Measurements from ENCODE around the gene EVX1. TPM values are rescaled to one million over a fixed set of nuclear protein-coding genes. Genes with fewer than 3 reads are reported as not detected.
A peak's percentile ranks its signal among the peaks of the same experiment; 100 is the strongest.

EVX1 gene
- total RNA-seq, 1 experiment from 2014 or later = not detected

DNA sequence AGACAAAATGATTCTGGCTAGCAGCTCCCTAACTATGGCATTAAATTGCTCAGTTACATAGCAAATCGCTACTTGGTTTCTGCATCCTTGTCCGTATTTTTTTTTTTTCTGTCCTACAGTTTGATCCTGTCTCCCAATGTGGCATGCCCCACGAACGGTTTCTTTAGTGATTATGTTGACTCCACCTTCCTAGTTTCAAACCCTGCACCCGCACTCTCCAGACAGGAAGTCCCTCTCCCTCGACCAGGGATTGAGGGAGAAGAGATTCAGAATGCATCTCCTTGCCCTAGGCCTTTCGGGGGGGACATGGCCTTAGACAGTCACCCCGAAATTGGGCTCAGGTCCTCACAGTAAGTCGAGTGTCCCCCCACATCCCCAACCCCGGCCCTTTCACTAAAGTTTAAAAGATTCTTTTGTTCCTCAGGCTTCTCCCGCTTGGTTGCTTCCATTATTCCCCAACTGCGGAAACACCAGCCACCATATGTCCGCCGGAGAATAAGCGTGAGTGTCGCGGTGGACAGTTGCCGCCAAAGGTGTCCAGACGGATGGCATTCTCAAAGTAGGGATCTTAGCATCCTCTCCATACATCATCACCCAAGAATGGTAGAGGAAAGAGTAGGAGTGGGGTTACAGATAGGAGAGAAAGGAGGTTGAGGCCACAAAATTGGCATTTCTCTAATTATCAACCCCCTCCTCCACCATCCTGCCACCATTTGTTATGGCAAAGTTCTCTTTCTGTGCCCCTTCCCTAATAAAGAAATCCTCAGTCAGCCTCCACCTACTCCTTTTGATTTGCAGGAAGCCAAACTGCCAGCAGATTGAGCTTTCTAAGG lies 7.3 kb downstream of the EVX1 start:
- no peak for DNase-seq (ENCODE audit: low read depth)

DNA sequence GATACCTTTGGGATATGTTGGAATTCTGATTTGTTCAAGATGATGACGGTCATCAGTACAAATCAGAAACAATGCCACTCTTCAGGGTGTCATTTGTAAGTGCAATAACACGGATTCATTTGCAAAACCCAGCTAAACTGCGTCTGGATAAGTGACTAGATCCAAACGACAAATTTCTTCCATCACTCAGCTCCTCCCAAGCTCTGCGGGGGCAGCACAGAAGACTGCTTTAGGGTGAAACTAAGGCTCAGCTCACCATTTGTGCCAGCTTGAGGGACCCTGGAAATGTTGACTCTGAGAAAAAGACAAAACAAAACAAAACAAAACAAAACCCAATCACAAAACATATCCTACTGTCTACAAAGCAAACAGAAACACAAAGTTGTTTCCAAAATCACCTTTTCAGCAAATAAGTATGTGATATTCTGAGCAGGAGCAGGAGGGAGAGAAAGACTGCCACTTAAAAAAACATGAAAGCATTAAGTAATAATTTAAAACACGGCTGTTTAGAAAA lies 8.0 kb downstream of the EVX1 start:
- DNase-seq (ENCODE audit: low read depth) = no peak

DNA sequence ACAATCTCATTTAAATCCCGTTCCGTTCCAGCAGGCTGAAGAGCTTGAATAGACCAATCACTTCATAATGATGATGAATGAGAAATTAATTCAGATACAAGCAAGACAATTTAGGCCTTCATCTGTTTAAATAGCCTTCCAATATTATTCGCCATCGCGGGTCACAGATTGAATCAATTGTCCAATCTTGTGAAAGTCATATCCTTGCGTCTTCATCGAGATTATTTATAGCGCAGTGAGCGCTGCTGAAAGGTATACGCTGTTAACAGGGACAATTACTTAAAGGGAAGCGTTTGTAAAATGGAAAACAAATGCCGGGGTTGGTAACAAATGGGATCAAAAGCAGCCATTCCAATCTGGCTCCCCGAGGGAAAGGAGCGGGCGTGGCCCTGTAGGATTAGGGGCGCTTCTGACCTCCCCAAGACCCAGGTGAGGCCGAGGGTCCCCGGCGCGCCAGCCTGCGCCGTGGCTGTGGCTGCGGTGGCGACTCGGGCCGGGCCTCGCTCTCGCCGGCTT lies 8.6 kb downstream of the EVX1 start:
- DNase-seq (ENCODE audit: low read depth) = no peak

DNA sequence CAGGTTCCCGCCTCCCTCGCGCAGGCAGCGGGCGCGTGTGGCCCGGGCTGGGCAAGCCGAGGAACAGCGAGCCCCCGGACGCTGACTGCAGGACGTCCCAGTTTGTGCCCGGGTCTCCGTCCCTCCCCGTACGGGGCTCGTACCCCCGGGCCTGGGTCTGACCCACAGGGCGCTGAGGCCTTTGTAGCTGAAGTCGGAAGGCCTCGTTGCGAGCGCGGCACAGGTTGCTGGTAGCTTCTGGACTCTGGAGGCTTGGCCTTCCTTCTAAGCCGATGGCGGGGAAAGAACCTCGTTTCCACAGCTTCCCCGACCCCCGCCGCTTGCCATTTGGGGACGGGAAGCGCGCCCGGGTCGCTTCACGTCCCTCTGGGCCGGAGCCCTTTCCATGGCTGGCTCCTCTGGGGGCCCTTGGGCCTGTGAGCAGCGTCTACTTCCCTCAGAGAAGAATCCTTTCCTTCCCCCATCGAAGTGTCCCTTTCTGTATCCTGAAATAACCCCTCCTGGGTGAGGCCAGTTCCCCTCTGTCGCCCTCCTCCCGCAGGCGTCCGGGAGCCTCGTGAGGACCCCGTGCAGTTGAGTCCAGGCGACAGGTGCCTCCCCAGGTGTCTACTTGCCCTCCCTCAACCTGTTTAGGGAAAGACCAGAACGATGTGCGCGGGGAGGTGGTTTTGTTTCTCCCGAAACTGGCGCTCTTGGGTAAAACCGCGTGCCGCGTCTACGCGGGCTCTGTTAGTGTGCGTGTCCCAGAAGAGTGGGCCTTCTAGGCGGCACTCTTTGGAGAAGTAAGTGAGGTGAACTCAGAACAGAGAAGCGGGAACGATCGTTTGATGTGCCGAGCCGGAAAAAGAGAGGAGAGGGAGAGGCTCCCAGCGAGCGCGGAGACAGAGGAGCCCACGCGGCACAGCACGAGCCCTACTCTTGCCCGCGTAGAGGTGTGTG lies 9.3 kb downstream of the EVX1 start:
- no peak for DNase-seq (ENCODE audit: low read depth)

DNA sequence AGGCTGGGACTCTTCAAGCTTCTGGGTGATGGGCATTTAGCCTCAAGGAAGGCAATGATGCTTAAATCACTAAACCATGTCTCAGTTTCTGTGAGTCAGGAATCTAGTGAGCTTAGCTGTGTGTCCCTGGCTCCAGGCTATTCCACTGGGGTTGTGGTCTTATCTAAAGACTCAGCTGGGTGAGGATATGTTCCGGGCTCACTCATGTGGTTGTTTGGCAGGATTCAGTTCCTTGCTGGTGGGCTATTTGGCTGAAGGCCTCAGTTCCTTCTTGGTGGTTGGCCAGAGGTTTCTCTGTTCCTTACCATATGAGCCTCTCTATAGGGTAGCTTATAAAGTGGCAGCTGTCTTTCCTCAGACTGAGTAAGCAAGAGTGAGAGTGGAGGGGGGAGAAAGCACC lies 12.0 kb downstream of the EVX1 start:
- no peak for DNase-seq (ENCODE audit: low read depth)

DNA sequence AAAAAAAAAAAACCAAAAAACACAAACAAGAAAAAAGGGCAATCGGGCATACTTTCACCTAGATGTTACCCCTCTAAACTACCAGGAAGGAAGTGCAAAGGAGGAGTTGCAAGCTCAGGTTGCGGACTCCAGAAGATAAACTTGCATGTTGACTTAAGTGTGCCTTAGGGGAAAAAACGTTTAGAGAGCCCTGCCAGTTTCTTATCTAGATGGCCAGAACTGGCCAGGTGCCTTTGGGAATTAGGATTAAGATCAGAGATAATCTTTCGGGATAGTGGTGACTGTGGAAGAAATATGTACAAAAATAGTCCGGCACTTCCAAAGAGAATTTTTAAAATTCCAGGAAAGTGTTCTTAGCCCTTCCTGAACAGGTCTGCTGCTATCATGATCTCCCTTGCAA lies 17.6 kb downstream of the EVX1 start:
- no peak for DNase-seq (ENCODE audit: low read depth)

DNA sequence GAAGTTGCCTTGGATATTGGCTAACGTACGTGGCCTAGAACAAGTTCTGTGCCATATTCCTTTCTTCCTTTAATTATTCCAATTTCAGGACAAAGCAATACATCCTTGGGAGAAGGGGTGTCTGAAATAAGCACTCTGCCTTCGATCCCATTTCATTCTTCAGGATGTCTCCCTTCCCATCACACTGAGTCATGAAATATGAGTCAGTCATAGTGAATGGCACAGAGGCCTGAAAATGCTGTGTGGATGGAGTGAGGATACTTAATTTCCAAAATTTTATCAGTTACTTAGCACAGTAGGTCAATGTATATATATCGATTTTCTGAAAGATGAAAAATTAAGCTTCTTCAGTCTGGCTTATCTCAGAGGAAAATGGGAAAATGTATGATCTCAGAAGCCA lies 19.5 kb downstream of the EVX1 start:
- peak; percentile 33 for DNase-seq (ENCODE audit: low read depth)

DNA sequence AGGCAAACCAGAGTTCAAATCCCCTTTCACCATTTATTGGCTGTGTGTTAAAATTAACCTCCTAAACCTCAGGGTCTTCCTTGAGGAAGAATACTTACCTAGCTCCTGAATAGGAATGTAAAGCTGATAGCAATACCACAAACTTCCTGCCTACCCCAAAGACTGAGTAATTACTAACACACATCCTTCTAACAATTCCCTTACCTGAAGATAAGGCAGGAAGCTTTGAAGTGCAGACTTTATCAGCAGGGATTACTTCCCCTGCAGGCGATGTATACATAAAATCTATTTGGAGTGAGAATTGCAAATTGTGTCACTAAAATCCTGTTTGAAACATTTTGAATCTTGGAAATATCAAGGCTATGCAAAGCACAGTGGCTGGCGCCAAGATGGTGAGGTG lies 21.2 kb downstream of the EVX1 start:
- DNase-seq (ENCODE audit: low read depth) = no peak

DNA sequence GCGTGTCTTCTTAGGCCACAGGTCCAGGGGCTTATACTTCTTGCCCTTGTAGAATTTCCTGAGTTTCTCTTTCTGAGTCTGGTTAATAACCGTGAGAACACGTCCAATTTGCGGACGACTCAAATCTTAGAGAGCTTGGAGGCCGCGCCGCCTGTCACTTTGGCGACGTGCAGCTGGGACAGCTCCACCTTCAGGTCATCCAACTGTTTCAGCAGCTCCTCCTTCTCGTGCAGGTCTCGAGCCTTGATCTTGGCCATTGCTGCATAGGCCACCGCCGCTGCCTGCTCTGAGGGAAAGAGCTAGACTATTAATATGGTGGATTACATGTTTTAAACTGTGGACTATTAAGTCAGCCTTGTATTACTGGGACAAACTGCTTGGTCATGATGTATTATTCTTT lies 26.9 kb downstream of the EVX1 start:
- DNase-seq (ENCODE audit: low read depth) = no peak

DNA sequence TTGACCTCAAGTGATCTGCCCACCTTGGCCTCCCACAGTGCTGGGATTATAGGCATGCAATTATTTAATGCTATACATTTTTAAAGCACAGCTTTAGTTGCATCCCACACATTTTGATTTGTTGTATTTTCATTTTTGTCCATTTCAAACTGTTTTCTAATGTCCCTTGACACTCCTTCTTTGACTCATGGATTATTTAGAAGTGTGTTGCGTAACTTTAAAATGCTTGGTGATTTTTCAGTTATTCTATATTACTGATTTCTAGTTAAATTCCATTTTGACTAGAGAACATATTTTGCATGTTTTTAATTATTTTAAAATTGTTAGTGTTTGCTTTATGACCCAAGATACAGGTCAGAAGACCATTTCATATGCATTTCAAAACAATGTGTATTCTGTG lies 28.8 kb downstream of the EVX1 start:
- no peak for DNase-seq (ENCODE audit: low read depth)

DNA sequence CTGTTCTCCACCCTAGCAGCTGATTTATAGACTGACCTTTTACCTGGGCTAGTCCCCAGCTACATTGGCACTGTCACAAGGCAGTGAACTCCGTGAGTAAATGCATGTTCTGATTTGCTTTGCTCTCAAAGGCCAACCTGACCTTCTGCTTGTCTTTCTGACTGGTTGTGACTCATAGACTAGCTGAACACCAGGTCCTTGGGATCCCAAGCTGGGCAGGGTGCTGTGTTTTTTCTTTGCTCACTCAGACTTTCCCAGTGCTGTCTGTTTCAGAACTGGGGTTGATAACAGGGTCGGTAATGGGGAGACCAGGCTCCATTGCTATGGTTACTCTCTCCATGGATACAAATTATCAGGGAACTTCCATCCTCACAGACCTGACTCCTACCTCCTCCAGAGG lies 35.0 kb downstream of the EVX1 start:
- DNase-seq (ENCODE audit: low read depth) = peak; percentile 49

DNA sequence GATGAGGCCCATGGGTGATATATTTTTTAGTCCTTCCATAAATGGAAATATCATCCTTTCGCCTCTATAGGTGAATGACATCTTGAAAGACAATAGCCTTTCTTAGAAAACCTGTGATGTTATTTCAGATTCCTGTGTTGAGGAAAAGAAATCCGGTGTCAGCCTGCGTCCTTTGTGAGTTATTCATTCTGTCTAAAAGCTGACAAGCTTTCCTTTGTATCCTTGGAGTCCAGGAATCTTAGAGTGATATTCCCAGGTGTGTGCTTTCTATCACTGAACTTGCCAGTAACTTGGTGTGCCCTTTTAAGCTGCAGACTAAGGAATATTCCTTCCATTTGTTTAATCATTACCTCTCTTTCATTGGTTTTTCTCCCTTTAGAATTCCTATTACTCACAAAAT lies 41.0 kb downstream of the EVX1 start:
- DNase-seq (ENCODE audit: low read depth) = no peak

DNA sequence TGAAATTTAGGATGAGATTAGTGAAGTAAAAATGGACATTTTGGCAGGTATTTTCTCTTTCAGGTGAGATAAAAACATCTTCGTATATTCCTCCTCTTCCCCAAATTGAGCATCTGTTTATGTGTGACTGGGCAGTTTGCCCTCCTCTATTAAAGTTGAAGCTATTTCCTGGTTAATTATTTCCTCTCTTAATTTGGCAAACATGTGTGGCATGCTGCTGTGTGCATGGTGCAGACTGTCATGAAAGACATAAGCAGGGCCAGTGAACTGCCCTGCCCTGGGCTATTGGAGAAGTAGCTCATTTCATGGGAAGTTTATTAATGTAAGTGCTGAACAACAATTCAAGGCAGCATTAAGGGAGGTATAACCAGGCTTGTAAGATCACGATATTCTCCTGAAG lies 52.6 kb downstream of the EVX1 start:
- no peak for DNase-seq (ENCODE audit: low read depth)

DNA sequence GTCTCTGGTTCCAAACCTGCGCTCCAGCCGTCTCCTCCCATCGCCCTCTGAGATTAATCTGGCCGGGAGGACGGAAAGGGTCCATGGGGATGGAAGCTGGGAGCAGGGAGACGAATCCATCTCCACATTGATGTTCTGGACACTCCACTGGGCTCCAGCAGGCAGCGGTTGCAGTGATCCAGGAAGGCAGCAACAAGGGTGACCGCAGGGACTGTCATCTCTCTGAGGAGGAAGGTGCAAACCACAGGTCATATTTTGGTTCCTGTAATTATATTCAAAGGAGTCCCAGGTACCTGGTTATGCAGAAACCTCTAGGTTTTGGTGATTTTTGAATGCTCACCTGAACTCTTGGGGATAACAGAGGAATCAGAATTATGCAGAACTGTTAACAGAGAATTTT lies 54.8 kb downstream of the EVX1 start:
- no peak for DNase-seq (ENCODE audit: low read depth)

Other genes with a start within 250 kb of the EVX1 start
- gene HOXA1, start 146.8 kb upstream of the EVX1 start, total RNA-seq (2014; rRNA removed) = 3.7 and 5.9 TPM in 2 replicates
- gene HOXA2, start 140.1 kb upstream of the EVX1 start, total RNA-seq (2014; rRNA removed) = 0.46 and 0.51 TPM in 2 replicates
- gene HOXA4, start 112.0 kb upstream of the EVX1 start, total RNA-seq (2014; rRNA removed) = 7.5 and 8.9 TPM in 2 replicates
- 8.6 and 9.4 TPM in 2 replicates for gene HOXA5, start 99.1 kb upstream of the EVX1 start, total RNA-seq (2014; rRNA removed)
- 1.6 and 2.1 TPM in 2 replicates for gene HOXA6, start 95.0 kb upstream of the EVX1 start, total RNA-seq (2014; rRNA removed)
- 4.6 and 4.7 TPM in 2 replicates for gene HOXA3, start 90.2 kb upstream of the EVX1 start, total RNA-seq (2014; rRNA removed)
- gene HOXA7, start 86.1 kb upstream of the EVX1 start, total RNA-seq (2014; rRNA removed) = 4.5 and 8.3 TPM in 2 replicates
- 8.7 TPM in 2 replicates for gene HOXA9, start 77.3 kb upstream of the EVX1 start, total RNA-seq (2014; rRNA removed)
- 12.8 and 13.2 TPM in 2 replicates for gene HOXA10, start 68.5 kb upstream of the EVX1 start, total RNA-seq (2014; rRNA removed)
- gene HOXA11, start 57.6 kb upstream of the EVX1 start, total RNA-seq (2014; rRNA removed) = 3.9 and 4.0 TPM in 2 replicates
- gene HOXA13, start 42.7 kb upstream of the EVX1 start, total RNA-seq (2014; rRNA removed) = 0.06 and 0.11 TPM in 2 replicates

All from LHCN-M2 (cell line).